Peyer's patch (tissue), 4 donors: ENCODE measurements around the gene MAPT. TPM values are rescaled to one million over a fixed set of nuclear protein-coding genes. Genes with fewer than 3 reads are reported as not detected.

ENCODE experiments used
- DNase-seq, 3 donors: peaks; one replicate each; pipeline ENCODE4 v3.0.0-alpha.2; 2017 to 2019
- H3K27ac ChIP-seq, 4 donors: fragments of 200-600 bp; sonication (generic); one replicate each; pipeline ENCODE4 v1.5.1; 2016 to 2019
- H3K27me3 ChIP-seq, 2 donors: fragments of 200-600 bp; sonication (generic); one replicate each; pipeline ENCODE4 v1.5.1; 2019
- H3K36me3 ChIP-seq, 3 donors: fragments of 200-600 bp; sonication (generic); one replicate each; pipeline ENCODE4 v1.5.1; 2016 to 2019
- H3K4me1 ChIP-seq, 4 donors: fragments of 200-600 bp; sonication (generic); one replicate each; pipeline ENCODE4 v1.5.1; 2016 to 2019
- H3K4me3 ChIP-seq, 4 donors: fragments of 200-600 bp; sonication (generic); 1 replicate in 3 of 4; 2 replicates in 1 of 4; pipeline ENCODE4 v1.5.1; 2016 to 2019; ENCODE audit warnings: mild to moderate bottlenecking in 1 of 4
- H3K9me3 ChIP-seq, 4 donors: fragments of 200-600 bp; sonication (generic); one replicate each; pipeline ENCODE4 v1.5.1; 2016 to 2019; ENCODE audit warnings: mild to moderate bottlenecking in 1 of 4
- POLR2A ChIP-seq, 2 donors: fragments of 450-650 bp; IDR thresholded peaks; one replicate each; pipeline ENCODE4 v1.5.1; 2017; ENCODE audit warnings: antibody characterized with exemption in 2 of 2, mild to moderate bottlenecking in 2 of 2, moderate library complexity in 2 of 2
- total RNA-seq, 4 donors: library from RNA; depleted of rRNA; stranded (reverse); fragments of >200 nt; gene quantifications; one replicate each; pipeline ENCODE4 v1.1.0, GENCODE V29; 2016
- TF ChIP-seq, protein P1 (sequence below), 6 experiments: fragments of 450-650 bp in 4 of 6; fragments of 200-600 bp in 2 of 6; sonication (generic) in 1 of 6; IDR thresholded peaks; one replicate each; pipeline ENCODE4 v1.5.1; 2017 to 2019; ENCODE audit warnings: antibody characterized with exemption in 6 of 6, mild to moderate bottlenecking in 3 of 6, moderate library complexity in 1 of 6

Gene MAPT
- total RNA-seq, 4 donors from 2014 or later = 0.35 to 1.6 (median 0.94) TPM; not detected in 1

DNA sequence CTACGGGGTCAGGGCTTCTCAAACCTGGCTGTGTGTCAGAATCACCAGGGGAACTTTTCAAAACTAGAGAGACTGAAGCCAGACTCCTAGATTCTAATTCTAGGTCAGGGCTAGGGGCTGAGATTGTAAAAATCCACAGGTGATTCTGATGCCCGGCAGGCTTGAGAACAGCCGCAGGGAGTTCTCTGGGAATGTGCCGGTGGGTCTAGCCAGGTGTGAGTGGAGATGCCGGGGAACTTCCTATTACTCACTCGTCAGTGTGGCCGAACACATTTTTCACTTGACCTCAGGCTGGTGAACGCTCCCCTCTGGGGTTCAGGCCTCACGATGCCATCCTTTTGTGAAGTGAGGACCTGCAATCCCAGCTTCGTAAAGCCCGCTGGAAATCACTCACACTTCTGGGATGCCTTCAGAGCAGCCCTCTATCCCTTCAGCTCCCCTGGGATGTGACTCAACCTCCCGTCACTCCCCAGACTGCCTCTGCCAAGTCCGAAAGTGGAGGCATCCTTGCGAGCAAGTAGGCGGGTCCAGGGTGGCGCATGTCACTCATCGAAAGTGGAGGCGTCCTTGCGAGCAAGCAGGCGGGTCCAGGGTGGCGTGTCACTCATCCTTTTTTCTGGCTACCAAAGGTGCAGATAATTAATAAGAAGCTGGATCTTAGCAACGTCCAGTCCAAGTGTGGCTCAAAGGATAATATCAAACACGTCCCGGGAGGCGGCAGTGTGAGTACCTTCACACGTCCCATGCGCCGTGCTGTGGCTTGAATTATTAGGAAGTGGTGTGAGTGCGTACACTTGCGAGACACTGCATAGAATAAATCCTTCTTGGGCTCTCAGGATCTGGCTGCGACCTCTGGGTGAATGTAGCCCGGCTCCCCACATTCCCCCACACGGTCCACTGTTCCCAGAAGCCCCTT lies 115.6 kb downstream of the MAPT start:
- H3K27ac ChIP-seq = no peak overlapping the region
- no peaks in the 10 kb centered on the region for H3K27me3 ChIP-seq
- TF ChIP-seq, protein P1, sequence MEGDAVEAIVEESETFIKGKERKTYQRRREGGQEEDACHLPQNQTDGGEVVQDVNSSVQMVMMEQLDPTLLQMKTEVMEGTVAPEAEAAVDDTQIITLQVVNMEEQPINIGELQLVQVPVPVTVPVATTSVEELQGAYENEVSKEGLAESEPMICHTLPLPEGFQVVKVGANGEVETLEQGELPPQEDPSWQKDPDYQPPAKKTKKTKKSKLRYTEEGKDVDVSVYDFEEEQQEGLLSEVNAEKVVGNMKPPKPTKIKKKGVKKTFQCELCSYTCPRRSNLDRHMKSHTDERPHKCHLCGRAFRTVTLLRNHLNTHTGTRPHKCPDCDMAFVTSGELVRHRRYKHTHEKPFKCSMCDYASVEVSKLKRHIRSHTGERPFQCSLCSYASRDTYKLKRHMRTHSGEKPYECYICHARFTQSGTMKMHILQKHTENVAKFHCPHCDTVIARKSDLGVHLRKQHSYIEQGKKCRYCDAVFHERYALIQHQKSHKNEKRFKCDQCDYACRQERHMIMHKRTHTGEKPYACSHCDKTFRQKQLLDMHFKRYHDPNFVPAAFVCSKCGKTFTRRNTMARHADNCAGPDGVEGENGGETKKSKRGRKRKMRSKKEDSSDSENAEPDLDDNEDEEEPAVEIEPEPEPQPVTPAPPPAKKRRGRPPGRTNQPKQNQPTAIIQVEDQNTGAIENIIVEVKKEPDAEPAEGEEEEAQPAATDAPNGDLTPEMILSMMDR (IDR thresholded peaks at IDR 0.05) = no peak
- no peak for TF ChIP-seq POLR2A (IDR thresholded peaks at IDR 0.05)
- no peak for DNase-seq
- H3K4me1 ChIP-seq = no peaks in the 10 kb centered on the region
- H3K4me3 ChIP-seq = no peak overlapping the region
- H3K36me3 ChIP-seq = no peaks in the 10 kb centered on the region
- H3K9me3 ChIP-seq = no peaks in the 10 kb centered on the region

DNA sequence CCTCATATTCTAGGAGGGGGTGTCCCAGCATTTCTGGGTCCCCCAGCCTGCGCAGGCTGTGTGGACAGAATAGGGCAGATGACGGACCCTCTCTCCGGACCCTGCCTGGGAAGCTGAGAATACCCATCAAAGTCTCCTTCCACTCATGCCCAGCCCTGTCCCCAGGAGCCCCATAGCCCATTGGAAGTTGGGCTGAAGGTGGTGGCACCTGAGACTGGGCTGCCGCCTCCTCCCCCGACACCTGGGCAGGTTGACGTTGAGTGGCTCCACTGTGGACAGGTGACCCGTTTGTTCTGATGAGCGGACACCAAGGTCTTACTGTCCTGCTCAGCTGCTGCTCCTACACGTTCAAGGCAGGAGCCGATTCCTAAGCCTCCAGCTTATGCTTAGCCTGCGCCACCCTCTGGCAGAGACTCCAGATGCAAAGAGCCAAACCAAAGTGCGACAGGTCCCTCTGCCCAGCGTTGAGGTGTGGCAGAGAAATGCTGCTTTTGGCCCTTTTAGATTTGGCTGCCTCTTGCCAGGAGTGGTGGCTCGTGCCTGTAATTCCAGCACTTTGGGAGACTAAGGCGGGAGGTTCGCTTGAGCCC lies 116.3 kb downstream of the MAPT start:
- DNase-seq = no peak
- H3K36me3 ChIP-seq = no peaks in the 10 kb centered on the region
- H3K9me3 ChIP-seq = no peaks in the 10 kb centered on the region
- no peak for TF ChIP-seq POLR2A (IDR thresholded peaks at IDR 0.05)
- TF ChIP-seq, protein P1 (IDR thresholded peaks at IDR 0.05) = no peak
- H3K27ac ChIP-seq = no peak overlapping the region
- no peaks in the 10 kb centered on the region for H3K4me1 ChIP-seq
- no peaks in the 10 kb centered on the region for H3K27me3 ChIP-seq
- no peak overlapping the region for H3K4me3 ChIP-seq

DNA sequence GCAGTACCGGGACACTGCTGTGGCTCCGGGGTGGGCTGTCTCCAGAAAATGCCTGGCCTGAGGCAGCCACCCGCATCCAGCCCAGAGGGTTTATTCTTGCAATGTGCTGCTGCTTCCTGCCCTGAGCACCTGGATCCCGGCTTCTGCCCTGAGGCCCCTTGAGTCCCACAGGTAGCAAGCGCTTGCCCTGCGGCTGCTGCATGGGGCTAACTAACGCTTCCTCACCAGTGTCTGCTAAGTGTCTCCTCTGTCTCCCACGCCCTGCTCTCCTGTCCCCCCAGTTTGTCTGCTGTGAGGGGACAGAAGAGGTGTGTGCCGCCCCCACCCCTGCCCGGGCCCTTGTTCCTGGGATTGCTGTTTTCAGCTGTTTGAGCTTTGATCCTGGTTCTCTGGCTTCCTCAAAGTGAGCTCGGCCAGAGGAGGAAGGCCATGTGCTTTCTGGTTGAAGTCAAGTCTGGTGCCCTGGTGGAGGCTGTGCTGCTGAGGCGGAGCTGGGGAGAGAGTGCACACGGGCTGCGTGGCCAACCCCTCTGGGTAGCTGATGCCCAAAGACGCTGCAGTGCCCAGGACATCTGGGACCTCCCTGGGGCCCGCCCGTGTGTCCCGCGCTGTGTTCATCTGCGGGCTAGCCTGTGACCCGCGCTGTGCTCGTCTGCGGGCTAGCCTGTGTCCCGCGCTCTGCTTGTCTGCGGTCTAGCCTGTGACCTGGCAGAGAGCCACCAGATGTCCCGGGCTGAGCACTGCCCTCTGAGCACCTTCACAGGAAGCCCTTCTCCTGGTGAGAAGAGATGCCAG lies 117.6 kb downstream of the MAPT start:
- Histone ChIP-seq H3K36me3 (no peaks in the 10 kb centered on the region), H3K27me3 (no peaks in the 10 kb centered on the region), H3K27ac (no peak overlapping the region), H3K4me1 (no peaks in the 10 kb centered on the region), H3K9me3 (no peaks in the 10 kb centered on the region), H3K4me3 (no peak overlapping the region)
- TF ChIP-seq POLR2A (IDR thresholded peaks at IDR 0.05) = no peak
- TF ChIP-seq, protein P1 (IDR thresholded peaks at IDR 0.05) = no peak
- DNase-seq = no peak

DNA sequence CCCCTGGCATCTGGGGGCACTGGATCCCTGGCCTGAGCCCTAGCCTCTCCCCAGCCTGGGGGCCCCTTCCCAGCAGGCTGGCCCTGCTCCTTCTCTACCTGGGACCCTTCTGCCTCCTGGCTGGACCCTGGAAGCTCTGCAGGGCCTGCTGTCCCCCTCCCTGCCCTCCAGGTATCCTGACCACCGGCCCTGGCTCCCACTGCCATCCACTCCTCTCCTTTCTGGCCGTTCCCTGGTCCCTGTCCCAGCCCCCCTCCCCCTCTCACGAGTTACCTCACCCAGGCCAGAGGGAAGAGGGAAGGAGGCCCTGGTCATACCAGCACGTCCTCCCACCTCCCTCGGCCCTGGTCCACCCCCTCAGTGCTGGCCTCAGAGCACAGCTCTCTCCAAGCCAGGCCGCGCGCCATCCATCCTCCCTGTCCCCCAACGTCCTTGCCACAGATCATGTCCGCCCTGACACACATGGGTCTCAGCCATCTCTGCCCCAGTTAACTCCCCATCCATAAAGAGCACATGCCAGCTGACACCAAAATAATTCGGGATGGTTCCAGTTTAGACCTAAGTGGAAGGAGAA lies 118.2 kb downstream of the MAPT start:
- no peak for DNase-seq
- Histone ChIP-seq H3K27ac (no peak overlapping the region), H3K4me3 (no peak overlapping the region), H3K36me3 (no peaks in the 10 kb centered on the region), H3K4me1 (no peaks in the 10 kb centered on the region), H3K9me3 (no peaks in the 10 kb centered on the region), H3K27me3 (no peaks in the 10 kb centered on the region)
- TF ChIP-seq, protein P1 (IDR thresholded peaks at IDR 0.05) = no peak
- no peak for TF ChIP-seq POLR2A (IDR thresholded peaks at IDR 0.05)

DNA sequence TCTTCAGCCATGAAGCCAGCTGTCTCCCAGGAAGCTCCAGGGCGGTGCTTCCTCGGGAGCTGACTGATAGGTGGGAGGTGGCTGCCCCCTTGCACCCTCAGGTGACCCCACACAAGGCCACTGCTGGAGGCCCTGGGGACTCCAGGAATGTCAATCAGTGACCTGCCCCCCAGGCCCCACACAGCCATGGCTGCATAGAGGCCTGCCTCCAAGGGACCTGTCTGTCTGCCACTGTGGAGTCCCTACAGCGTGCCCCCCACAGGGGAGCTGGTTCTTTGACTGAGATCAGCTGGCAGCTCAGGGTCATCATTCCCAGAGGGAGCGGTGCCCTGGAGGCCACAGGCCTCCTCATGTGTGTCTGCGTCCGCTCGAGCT lies 118.8 kb downstream of the MAPT start:
- no peaks in the 10 kb centered on the region for H3K9me3 ChIP-seq
- no peak overlapping the region for H3K27ac ChIP-seq
- no peaks in the 10 kb centered on the region for H3K36me3 ChIP-seq
- no peaks in the 10 kb centered on the region for H3K27me3 ChIP-seq
- no peaks in the 10 kb centered on the region for H3K4me1 ChIP-seq
- no peak overlapping the region for H3K4me3 ChIP-seq
- no peak for TF ChIP-seq POLR2A (IDR thresholded peaks at IDR 0.05)
- TF ChIP-seq, protein P1 (IDR thresholded peaks at IDR 0.05) = no peak
- DNase-seq = no peak
